ENCODE data around the gene GRIK5.

GRIK5 gene

DNA sequence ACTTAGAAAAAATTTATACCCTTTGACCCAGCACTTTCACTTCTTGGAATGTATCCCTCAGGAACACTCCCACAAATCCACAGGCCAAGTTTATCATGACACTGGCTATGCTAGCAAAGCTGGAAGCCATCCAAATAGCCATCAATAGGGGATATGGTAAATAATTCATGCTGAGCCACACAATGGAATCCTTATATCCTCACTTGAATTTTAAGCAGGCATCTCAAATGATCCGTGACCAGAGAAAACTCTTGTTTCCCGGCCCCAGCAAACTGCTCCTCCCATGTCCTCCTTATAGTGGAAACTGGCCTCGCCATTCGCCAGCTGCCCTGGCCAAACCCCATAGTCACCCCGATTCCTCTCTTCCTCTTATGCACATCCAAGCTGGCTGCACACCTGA lies 37.6 kb downstream of the GRIK5 start:
- ChIA-PET CTCF (interaction anchor here (1.8 kb wide), 1 partner anchor 9 kb away, joined by 6 read pairs; no protein-coding TSS in a partner anchor), POLR2A (no interaction called here)
- peak; percentile 47 for DNase-seq (ENCODE audit: extremely low spot score)

DNA sequence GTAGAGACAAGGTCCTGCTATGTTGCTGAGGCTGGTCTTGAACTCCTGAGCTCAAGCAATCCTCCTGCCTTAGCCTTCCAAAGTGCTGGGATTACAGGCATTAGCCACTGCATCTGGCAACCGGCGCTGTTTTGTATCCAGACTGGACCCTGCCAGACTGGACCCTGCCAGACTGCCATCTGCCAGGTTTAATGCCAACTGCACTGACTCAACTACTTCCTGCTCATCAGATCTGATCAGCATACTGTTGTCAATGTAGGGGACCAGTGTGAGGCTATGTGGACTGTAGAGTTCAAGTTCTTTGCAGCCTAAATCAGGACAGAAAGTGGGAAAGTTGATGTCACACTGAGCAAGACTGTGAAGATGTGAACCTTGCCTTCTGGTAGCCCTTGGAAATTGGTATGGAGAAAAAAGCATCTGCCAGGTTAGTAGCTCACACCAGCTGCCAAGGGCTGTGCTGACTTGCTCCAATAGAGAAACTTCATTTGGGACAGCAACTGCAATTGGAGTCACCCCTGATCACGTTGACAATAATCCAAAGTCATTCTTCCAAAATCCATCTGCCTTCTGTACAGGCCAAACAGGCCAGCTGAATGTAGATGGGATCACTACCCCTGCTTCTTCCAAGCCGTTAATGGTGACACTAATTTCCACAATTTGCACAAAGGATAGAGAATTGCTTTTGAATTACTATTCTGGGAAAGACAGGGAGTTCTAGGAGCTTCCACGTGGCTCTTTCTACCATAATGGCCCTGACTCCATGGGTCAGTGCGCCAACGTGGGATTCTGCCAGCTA lies 39.2 kb downstream of the GRIK5 start:
- POLR2A ChIA-PET = interaction anchor here (1.2 kb wide), 1 partner anchor 31 kb away, joined by 4 read pairs; no protein-coding TSS in a partner anchor
- DNase-seq (ENCODE audit: extremely low spot score) = no peak
- TF ChIP-seq SP1 (IDR thresholded peaks at IDR 0.05) = no peak
- no peak for TF ChIP-seq FOXA1 (IDR thresholded peaks at IDR 0.05)
- no peak for TF ChIP-seq L3MBTL2 (conservative IDR thresholded peaks at IDR 0.05)
- no peak for TF ChIP-seq LEF1 (IDR thresholded peaks at IDR 0.05; ENCODE audit: borderline replicate concordance)
- no peak for TF ChIP-seq BHLHE40 (IDR thresholded peaks at IDR 0.05; ENCODE audit: borderline replicate concordance)
- TF ChIP-seq CTBP1 (IDR thresholded peaks at IDR 0.05; ENCODE audit: borderline replicate concordance) = no peak
- TF ChIP-seq FOXM1 (IDR thresholded peaks at IDR 0.05; ENCODE audit: borderline replicate concordance) = no peak
- TF ChIP-seq TARDBP (IDR thresholded peaks at IDR 0.05) = no peak
- TF ChIP-seq ARNT (IDR thresholded peaks at IDR 0.05) = no peak
- no peak for TF ChIP-seq FOXK2 (IDR thresholded peaks at IDR 0.05)
- TF ChIP-seq ZNF384 (IDR thresholded peaks at IDR 0.05) = no peak
- no peak for TF ChIP-seq ELF4 (IDR thresholded peaks at IDR 0.05)
- TF ChIP-seq, protein P1, sequence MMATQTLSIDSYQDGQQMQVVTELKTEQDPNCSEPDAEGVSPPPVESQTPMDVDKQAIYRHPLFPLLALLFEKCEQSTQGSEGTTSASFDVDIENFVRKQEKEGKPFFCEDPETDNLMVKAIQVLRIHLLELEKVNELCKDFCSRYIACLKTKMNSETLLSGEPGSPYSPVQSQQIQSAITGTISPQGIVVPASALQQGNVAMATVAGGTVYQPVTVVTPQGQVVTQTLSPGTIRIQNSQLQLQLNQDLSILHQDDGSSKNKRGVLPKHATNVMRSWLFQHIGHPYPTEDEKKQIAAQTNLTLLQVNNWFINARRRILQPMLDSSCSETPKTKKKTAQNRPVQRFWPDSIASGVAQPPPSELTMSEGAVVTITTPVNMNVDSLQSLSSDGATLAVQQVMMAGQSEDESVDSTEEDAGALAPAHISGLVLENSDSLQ (IDR thresholded peaks at IDR 0.05) = no peak
- no peak for TF ChIP-seq SUZ12 (IDR thresholded peaks at IDR 0.05)
- no peak for TF ChIP-seq NFRKB (IDR thresholded peaks at IDR 0.05)
- TF ChIP-seq HDGF (IDR thresholded peaks at IDR 0.05; ENCODE audit: borderline replicate concordance) = no peak
- CTCF ChIA-PET = interaction anchor here (0.9 to 1.8 kb wide), 2 partner anchors 8 to 14 kb away, joined by 3 to 6 read pairs; no protein-coding TSS in a partner anchor

More for the DNA sequence above, 37.6 kb downstream of the GRIK5 start:
- TF ChIP-seq FOXK2 (IDR thresholded peaks at IDR 0.05) (no peak), SP1 (IDR thresholded peaks at IDR 0.05) (no peak), FOXM1 (IDR thresholded peaks at IDR 0.05; ENCODE audit: borderline replicate concordance) (no peak)
- TF ChIP-seq, protein P1 (IDR thresholded peaks at IDR 0.05) = no peak; the same call in 1 of the 2 replicates

DNA sequence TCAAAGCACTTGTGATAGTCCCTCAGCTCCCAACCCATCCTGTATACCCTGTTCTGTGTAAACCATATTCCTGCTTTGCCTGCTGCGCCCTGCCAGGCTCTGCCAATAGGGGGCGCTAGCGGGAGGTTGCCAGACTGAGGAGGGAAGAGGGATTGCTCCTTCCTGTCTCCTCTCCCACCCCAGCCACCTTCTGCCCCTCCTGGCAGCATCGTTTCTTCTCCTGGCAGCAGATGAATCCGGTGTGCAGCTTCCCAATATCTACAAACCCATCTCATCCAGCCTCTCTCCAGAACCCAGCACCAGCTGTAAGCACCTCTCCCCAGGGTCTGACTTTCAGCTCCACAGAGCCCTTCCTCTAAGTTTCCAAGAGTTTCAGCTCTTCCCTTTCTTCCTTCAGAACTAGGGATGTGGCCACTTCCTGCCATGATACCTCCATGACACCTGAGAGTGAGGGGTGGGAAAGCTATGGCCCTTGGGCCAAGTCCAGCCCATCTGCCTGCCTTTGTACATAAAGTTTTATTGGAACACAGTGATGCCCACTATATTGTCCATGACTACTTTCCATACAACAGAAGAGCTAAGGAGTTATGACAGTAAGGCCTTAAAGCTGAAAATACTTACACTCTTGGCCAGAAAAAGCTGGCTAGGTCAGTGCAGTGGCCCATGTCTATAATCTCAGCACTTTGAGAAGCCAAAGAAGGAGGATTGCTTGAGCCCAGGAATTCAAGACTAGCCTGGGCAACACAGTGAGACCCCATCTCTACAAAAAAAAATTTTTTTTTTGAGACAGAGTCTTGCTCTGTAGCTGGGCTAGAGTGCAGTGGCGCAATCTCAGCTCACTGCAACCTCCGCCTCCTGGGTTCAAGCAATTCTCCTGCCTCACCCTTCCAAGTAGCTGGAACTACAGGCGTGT lies 41.4 kb downstream of the GRIK5 start:
- POLR2A ChIA-PET = interaction anchor here (0.6 to 1.5 kb wide), 9 partner anchors 9 to 71 kb away, joined by 3 to 8 read pairs (median 4); partner anchors contain the start of genes RABAC1 and ZNF574
- peak; percentile 76 for DNase-seq (ENCODE audit: extremely low spot score)
- TF ChIP-seq L3MBTL2 (conservative IDR thresholded peaks at IDR 0.05) (no peak), FOXM1 (IDR thresholded peaks at IDR 0.05; ENCODE audit: borderline replicate concordance) (no peak), SUZ12 (IDR thresholded peaks at IDR 0.05) (no peak), HDGF (IDR thresholded peaks at IDR 0.05; ENCODE audit: borderline replicate concordance) (no peak)
- CTCF ChIA-PET = interaction anchor here (0.8 to 1.6 kb wide), 13 partner anchors 10 to 152 kb away, joined by 3 to 8 read pairs (median 4); no protein-coding TSS in a partner anchor

DNA sequence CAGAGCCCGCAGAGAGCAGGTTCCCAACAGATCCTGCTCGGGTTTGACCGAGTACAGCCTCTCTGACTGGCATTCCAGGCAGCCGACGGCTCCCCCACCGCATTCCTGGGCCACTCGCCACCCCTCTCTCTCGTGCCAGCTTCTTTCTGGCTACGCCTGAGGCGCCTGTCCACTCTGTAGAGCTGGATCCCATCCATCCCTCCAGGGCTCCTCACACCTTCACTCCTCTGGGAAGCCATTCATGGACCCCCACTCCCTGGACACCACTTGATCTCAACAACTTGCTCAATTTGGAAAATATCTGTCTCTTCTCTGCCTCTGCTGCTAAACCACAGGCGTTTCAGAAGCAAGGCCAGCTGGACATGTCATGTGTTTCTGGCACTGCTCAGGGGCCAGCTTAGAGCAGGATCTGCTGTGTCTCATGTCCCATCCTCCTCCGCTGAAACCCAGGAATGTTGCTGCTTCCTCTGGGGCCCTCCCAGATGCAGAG lies 45.3 kb downstream of the GRIK5 start:
- ChIA-PET POLR2A (no interaction called here), CTCF (interaction anchor here (1.0 kb wide), 1 partner anchor 10 kb away, joined by 4 read pairs; no protein-coding TSS in a partner anchor)
- no peak for TF ChIP-seq SUZ12 (IDR thresholded peaks at IDR 0.05)
- DNase-seq (ENCODE audit: extremely low spot score) = no peak

DNA sequence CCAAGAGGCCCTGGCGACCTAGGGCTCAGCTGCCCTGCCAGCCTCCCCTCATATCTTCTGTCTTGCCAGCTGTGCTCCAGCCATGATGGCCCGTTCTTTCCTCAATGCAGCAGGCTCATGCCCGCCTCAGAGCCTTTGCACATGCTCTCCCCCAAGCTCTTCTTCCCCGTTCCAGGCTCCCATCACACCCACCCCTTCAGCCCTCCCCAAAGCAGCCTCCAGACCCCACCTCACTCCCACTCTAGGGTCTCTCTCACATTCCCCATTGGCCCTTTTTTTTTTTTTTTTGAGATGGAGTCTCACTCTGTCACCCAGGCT lies 46.1 kb downstream of the GRIK5 start:
- DNase-seq (ENCODE audit: extremely low spot score) = no peak
- ChIA-PET CTCF (interaction anchor here (1.0 to 1.7 kb wide), 4 partner anchors 11 to 63 kb away, joined by 4 to 10 read pairs (median 8); no protein-coding TSS in a partner anchor), POLR2A (no interaction called here)
- TF ChIP-seq SUZ12 (IDR thresholded peaks at IDR 0.05) (no peak), SP1 (IDR thresholded peaks at IDR 0.05) (no peak), NFRKB (IDR thresholded peaks at IDR 0.05) (no peak), ZNF384 (IDR thresholded peaks at IDR 0.05) (no peak), LEF1 (IDR thresholded peaks at IDR 0.05; ENCODE audit: borderline replicate concordance) (no peak), HDGF (IDR thresholded peaks at IDR 0.05; ENCODE audit: borderline replicate concordance) (no peak), FOXA1 (IDR thresholded peaks at IDR 0.05) (no peak), ELF4 (IDR thresholded peaks at IDR 0.05) (no peak), TARDBP (IDR thresholded peaks at IDR 0.05) (no peak), FOXM1 (IDR thresholded peaks at IDR 0.05; ENCODE audit: borderline replicate concordance) (no peak), L3MBTL2 (conservative IDR thresholded peaks at IDR 0.05) (no peak), ARNT (IDR thresholded peaks at IDR 0.05) (no peak), FOXK2 (IDR thresholded peaks at IDR 0.05) (no peak), BHLHE40 (IDR thresholded peaks at IDR 0.05; ENCODE audit: borderline replicate concordance) (no peak), CTBP1 (IDR thresholded peaks at IDR 0.05; ENCODE audit: borderline replicate concordance) (no peak)
- TF ChIP-seq, protein P1 (IDR thresholded peaks at IDR 0.05) = no peak
